ENCODE data around the gene MAGI2. TPM values are rescaled to one million over a fixed set of nuclear protein-coding genes. Genes with fewer than 3 reads are reported as not detected.

Gene MAGI2
- total and polyA plus RNA-seq, 2 of the 13 experiments (the other 11 are each of a cell fraction or from before 2014, with no cell fraction given), result 1.5 to 3.8 TPM

GRCh38 chr7:78396210-78396609, 1057.3 kb downstream of the MAGI2 start (continued):
- TF ChIP-seq ZNF646 (CRISPR knock-in tag; IDR thresholded peaks at IDR 0.05) (no peak), GLMP (CRISPR knock-in tag; IDR thresholded peaks at IDR 0.05; ENCODE audit: borderline replicate concordance) (no peak), ZKSCAN1 (IDR thresholded peaks at IDR 0.05; ENCODE audit: low read length) (no peak), NFKB2 (CRISPR knock-in tag; IDR thresholded peaks at IDR 0.05; ENCODE audit: borderline replicate concordance) (no peak), CREB1 (IDR thresholded peaks at IDR 0.05) (no peak), CREB1 (CRISPR knock-in tag; IDR thresholded peaks at IDR 0.05) (no peak), DMAP1 (CRISPR knock-in tag; IDR thresholded peaks at IDR 0.05) (no peak), ZBTB7B (CRISPR knock-in tag; IDR thresholded peaks at IDR 0.05) (no peak), SIX4 (CRISPR knock-in tag; IDR thresholded peaks at IDR 0.05) (no peak), ZNF33B (CRISPR knock-in tag; IDR thresholded peaks at IDR 0.05) (no peak), ZNF432 (CRISPR knock-in tag; IDR thresholded peaks at IDR 0.05; ENCODE audit: borderline replicate concordance) (no peak), KLF11 (CRISPR knock-in tag; IDR thresholded peaks at IDR 0.05) (no peak)
